OCI-LY3 (cell line): ENCODE measurements around the gene ASCC1.

ENCODE experiments used
- CTCF ChIP-seq: fragments of 200-600, 300-600 bp; sonication (generic); IDR thresholded peaks from 2 replicates; pipeline ENCODE4 v1.5.1; 2014; ENCODE audit warnings: antibody characterized with exemption, low read length, low read depth
- EZH2phosphoT487 ChIP-seq: fragments of 200-600 bp; shearing (Covaris generic); IDR thresholded peaks from 2 replicates; pipeline ENCODE4 v1.6.1; 2018; ENCODE audit warnings: antibody characterized with exemption, mixed run types, low read depth

- TF ChIP-seq CTCF (peak; percentile 99), EZH2phosphoT487 (no peak)
These were observed 167.5 kb downstream of the ASCC1 start for GRCh38 chr10:72048450-72049124.
